ENCODE results near the gene ATP6V1D. TPM values are rescaled to one million over a fixed set of nuclear protein-coding genes. Genes with fewer than 3 reads are reported as not detected.

ATP6V1D gene
- total RNA-seq, 4 donors from 2014 or later, result 61.2 to 82.7 (median 73.1) TPM

DNA sequence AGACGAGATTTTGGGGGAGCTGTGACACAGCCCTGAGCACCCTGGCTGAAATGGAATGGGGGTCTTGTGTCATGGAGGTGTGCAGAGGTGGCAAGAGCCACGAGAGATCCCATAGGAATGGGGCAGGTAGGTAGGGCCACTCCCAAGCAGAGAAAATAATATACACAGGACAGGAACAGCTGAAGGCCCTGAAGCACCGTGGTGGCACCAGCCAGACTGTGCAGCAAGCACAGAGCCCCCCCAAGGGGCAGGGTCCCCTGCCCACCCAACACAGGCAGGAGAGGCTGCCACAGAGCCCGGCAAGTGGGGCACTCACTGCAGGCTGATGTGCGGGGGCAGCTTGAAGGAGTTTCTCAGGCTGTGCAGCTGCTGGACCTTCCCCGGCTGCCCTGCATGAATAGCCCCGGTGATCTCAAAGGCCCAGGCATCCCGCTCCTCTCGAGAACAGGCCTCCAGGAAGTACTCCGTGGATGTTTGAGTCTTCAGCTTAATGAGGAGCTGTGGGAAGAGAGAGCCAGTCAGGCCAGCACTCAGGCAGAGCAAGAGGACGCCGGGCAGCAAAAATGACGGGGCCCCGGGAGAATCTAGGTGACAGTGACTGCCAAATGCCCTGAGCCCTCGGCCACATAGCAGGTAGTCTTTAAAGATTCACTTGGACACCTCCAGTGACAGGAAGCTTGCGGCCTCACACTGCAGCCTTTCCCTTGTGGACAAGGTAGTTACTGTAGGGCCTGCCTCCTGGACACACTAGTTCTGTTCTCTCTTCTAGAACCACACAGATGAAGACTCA lies 35.7 kb upstream of the ATP6V1D start:
- DNase-seq (ENCODE audit: low spot score) (no peak), ATAC-seq (ENCODE audit: low FRiP score) (no peak)
- TF ChIP-seq, protein P1, sequence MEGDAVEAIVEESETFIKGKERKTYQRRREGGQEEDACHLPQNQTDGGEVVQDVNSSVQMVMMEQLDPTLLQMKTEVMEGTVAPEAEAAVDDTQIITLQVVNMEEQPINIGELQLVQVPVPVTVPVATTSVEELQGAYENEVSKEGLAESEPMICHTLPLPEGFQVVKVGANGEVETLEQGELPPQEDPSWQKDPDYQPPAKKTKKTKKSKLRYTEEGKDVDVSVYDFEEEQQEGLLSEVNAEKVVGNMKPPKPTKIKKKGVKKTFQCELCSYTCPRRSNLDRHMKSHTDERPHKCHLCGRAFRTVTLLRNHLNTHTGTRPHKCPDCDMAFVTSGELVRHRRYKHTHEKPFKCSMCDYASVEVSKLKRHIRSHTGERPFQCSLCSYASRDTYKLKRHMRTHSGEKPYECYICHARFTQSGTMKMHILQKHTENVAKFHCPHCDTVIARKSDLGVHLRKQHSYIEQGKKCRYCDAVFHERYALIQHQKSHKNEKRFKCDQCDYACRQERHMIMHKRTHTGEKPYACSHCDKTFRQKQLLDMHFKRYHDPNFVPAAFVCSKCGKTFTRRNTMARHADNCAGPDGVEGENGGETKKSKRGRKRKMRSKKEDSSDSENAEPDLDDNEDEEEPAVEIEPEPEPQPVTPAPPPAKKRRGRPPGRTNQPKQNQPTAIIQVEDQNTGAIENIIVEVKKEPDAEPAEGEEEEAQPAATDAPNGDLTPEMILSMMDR (IDR thresholded peaks at IDR 0.05), result no peak

DNA sequence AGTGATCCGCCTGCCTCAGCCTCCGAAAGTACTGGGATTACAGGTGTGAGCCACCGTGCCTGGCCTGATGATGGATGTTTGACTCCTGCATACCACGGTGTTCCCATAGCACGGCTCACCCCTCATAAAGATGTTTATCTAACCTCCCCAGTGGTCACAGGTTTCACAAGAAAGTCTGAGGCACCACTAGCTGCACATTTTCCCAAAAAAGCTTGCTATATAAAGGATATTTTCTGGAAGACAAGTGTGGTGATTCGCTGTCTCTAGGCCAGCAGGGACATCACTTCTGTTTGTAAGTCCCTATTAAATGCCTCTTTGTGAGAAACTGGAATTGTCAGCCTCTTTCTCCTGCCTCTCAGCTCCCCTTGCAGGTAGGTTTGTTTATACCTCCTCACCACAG lies 34.1 kb upstream of the ATP6V1D start:
- DNase-seq (ENCODE audit: low spot score) (no peak), ATAC-seq (ENCODE audit: low FRiP score) (no peak)
- TF ChIP-seq, protein P1 (IDR thresholded peaks at IDR 0.05), result no peak

DNA sequence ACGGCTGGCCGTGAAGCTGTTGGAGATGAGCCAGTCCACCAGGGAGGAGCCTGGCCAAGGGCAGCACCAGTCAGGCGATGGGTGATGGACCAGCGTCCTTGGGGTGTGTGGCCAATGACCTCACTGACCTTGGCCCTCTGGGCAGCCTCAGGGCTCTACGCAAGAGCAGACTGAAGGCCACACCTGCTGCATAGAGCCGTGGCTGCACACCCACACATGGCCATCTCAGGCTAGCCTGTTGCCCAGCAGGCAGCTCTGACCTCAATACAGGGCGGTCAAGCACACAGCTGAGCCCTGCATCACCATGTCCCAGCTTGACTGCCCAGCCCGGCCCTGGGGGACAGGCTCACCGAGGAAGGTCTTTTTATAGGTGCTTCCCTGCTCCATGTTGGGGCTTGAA lies 33.2 kb upstream of the ATP6V1D start:
- DNase-seq (ENCODE audit: low spot score) (no peak), ATAC-seq (ENCODE audit: low FRiP score) (no peak)
- TF ChIP-seq, protein P1 (IDR thresholded peaks at IDR 0.05), result no peak

DNA sequence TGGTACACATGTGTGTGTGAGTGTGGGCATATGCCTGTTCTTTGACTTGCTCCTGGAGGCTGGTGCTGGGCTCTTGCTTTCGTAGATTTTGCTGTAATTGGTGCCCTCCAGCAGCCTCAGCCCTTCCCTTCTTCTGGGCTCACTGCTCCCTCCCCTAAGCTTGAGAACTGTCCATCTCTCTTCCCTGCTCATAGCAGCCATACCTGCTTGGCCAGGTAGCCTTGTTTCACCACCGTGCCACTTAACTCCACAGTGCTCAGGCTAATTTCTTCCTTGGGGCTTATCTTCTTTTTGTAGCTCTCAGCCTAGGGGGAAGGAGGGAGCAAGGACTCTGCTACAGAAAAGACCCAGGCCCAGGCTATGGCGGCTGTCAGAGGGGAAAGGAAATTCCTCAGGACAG lies 32.5 kb upstream of the ATP6V1D start:
- DNase-seq (ENCODE audit: low spot score) (no peak), ATAC-seq (ENCODE audit: low FRiP score) (no peak)
- TF ChIP-seq, protein P1 (IDR thresholded peaks at IDR 0.05), result no peak

DNA sequence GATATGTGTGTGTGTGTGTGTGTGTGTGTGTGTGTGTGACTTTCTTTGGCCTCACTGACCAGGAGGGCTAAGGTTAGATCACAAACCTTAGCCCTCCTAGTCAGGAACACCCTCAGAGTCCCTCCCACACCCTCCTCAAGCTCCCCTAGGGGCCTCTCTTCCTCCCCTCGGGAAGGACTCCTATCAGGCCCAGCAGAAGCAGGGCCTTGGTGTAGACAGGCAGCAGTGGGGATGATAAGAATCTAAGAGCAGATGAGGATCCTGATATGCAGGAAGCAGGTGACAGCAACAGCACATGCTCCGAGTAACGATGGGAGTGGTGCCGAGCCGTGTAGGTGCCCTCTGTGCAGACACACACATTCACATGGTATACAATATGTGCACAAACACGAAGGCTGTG lies 31.7 kb upstream of the ATP6V1D start:
- ATAC-seq (ENCODE audit: low FRiP score) (no peak), DNase-seq (ENCODE audit: low spot score) (no peak)
- TF ChIP-seq, protein P1 (IDR thresholded peaks at IDR 0.05), result no peak

DNA sequence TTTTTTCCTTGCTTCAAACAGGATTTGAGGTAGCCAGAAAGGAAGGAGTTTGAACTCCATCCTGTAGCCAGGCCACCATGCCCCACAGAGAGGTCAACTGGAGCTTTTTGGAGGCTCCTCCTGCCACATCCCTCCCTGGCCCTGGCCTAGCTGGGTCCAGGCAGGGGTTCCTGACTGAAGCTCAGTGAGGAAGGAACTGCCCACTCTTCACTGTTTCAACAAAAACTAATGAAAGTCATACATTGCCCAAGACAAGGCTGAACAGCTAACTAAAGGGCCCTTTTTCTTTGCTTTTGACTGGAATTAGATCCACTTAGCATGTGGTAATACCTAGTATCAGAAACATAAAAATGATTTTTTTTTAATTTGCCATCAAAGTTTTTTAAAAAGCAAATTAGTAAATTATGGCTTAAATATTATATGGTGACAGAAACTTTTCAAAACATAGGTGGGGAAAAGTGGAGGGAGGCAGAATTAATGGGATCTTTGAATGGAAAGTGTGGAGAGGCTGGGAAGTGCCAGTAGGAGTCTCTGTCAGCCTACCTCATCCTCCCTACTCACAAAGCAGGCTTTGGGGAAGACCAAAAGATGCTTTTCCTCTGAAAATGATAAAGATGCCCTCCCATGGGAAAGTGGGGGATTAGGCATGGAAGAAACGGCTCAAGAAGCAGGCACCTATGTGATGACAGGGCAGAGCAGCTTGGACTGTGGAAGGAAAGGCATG lies 30.4 kb upstream of the ATP6V1D start:
- TF ChIP-seq, protein P1 (IDR thresholded peaks at IDR 0.05), result no peak
- no peak for ATAC-seq (ENCODE audit: low FRiP score)

More for the DNA sequence above, 30.4 kb upstream of the ATP6V1D start:
- no peak for DNase-seq (ENCODE audit: low spot score)

Data from omental fat pad (tissue), 4 donors.